ENCODE measurements around the gene PKN3. TPM values are rescaled to one million over a fixed set of nuclear protein-coding genes. Genes with fewer than 3 reads are reported as not detected.
"Not testable (repeated sequence)": the region's sequence is repeated elsewhere in the genome, so short reads cannot be mapped to it uniquely, and the experiment has no call there.

The PKN3 gene
- total and polyA plus RNA-seq, 8 donors, result 11.8 to 18.0 (median 14.4) TPM

DNA sequence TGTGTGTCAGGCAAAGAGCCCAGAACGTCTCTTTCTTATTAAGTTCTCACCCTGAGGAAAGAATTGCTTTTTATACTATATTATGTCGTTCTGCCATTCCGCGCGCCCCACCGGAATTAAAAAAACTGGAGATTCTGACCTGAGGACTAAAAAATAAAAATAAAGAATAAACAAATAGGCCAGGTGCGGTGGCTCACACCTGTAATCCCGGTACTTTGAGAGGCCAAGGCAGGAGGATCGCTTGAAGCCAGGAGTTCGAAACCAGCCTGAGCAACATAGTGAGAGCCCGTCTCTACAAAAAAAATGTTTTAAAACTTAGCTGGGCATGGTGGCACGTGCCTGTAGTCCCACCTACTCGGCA, 45.0 kb upstream of the PKN3 start:
- ATAC-seq (no peak), DNase-seq (no peak)
- H3K4me1 ChIP-seq, result peaks cover 0 to 17% of the 10 kb centered on the region in 2 donors
- peak overlapping the region in 1 of 2 donors; percentile 64 for H3K4me3 ChIP-seq
- no peaks in the 10 kb centered on the region for H3K9me3 ChIP-seq
- H3K27me3 ChIP-seq, result no peaks in the 10 kb centered on the region
- H3K36me3 ChIP-seq, result no peaks in the 10 kb centered on the region
- H3K27ac ChIP-seq, result peak overlapping the region; percentile 99
- TF ChIP-seq CTCF (IDR thresholded peaks at IDR 0.05), result no peak
- intact Hi-C loops (cut with DNase I), result no loop called here

DNA sequence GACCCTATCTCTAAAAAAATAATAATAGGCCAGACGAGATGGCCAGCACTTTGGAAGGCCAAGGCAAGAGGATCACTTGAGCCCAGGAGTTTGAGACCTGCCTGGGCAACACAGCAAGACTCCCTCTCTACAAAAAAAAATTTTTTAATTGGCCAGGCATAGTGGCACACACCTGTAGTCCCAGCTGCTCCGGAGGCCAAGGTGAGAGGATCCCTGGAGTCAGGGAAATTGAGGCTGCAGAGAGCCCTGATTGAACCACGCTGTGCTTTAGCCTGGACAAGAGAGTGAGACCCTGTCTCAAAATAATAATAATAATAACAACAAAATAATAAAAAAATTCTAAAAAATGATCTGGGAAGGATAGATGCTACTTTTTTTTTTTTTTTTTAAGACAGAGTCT, 44.5 kb upstream of the PKN3 start:
- Histone ChIP-seq H3K36me3 (no peaks in the 10 kb centered on the region), H3K4me3 (no peak overlapping the region), H3K4me1 (peaks cover 0 to 17% of the 10 kb centered on the region in 2 donors), H3K9me3 (no peaks in the 10 kb centered on the region), H3K27ac (no peak overlapping the region), H3K27me3 (no peaks in the 10 kb centered on the region)
- ATAC-seq (no peak), DNase-seq (no peak)
- intact Hi-C loops (cut with DNase I), result no loop called here
- no peak for TF ChIP-seq CTCF (IDR thresholded peaks at IDR 0.05)

GRCh38 chr9:128666481-128666941, 35.8 kb upstream of the PKN3 start:
- H3K4me3 ChIP-seq; ATAC-seq; intact Hi-C loops (cut with DNase I): not testable (repeated sequence)

GRCh38 chr9:128669786-128670185, 32.5 kb upstream of the PKN3 start:
- no peaks in the 10 kb centered on the region for H3K36me3 ChIP-seq
- DNase-seq (no peak), ATAC-seq (no peak)
- H3K9me3 ChIP-seq, result no peaks in the 10 kb centered on the region
- H3K27ac ChIP-seq, result no peak overlapping the region
- H3K4me3 ChIP-seq, result no peak overlapping the region
- intact Hi-C loops (cut with DNase I), result no loop called here
- TF ChIP-seq CTCF (IDR thresholded peaks at IDR 0.05), result no peak
- peaks cover 0 to 5% of the 10 kb centered on the region in 2 donors for H3K4me1 ChIP-seq
- no peaks in the 10 kb centered on the region for H3K27me3 ChIP-seq

More at GRCh38 chr9:128666481-128666941, 35.8 kb upstream of the PKN3 start:
- not testable (repeated sequence) for H3K4me1 ChIP-seq, H3K27ac ChIP-seq, DNase-seq, H3K27me3 ChIP-seq, H3K9me3 ChIP-seq, H3K36me3 ChIP-seq

- TF ChIP-seq CTCF (IDR thresholded peaks at IDR 0.05), result no peak
- Histone ChIP-seq H3K4me1 (no peaks in the 10 kb centered on the region), H3K27ac (no peak overlapping the region), H3K27me3 (no peaks in the 10 kb centered on the region), H3K9me3 (no peaks in the 10 kb centered on the region), H3K4me3 (no peak overlapping the region), H3K36me3 (no peaks in the 10 kb centered on the region)
- DNase-seq (no peak), ATAC-seq (no peak)
- intact Hi-C loops (cut with DNase I), result no loop called here
Observed at GRCh38 chr9:128675382-128675781, 26.9 kb upstream of the PKN3 start.

DNA sequence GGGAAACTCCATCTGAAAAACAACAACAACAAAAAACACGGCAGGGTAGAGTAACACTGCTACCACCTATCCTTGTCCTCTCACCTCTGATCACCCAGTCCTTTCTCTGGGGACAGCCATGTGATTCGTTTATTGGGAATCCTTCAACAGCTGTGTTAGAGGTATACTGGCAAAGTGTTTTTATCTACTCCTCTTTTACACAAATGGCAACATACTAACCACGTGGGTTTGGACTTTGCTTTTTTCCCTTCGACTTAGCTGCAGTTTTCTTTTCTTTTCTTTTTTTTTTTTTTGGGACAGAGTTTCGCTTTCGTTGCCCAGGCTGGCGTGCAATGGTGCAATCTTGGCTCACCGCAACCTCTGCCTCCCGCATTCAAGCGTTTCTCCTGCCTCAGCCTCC, 24.5 kb upstream of the PKN3 start:
- no peaks in the 10 kb centered on the region for H3K9me3 ChIP-seq
- no peak for TF ChIP-seq CTCF (IDR thresholded peaks at IDR 0.05)
- no peaks in the 10 kb centered on the region for H3K27me3 ChIP-seq
- H3K36me3 ChIP-seq, result no peaks in the 10 kb centered on the region
- no peak overlapping the region for H3K27ac ChIP-seq
- intact Hi-C loops (cut with DNase I), result no loop called here
- DNase-seq, result peak in 1 of 4 donors; percentile 17
- H3K4me1 ChIP-seq, result peaks cover 0 to 8% of the 10 kb centered on the region in 2 donors
- ATAC-seq, result no peak
- no peak overlapping the region for H3K4me3 ChIP-seq

Data from left lung (tissue), 10 donors.